Pancreas (tissue), 10 donors: ENCODE data around the gene EYA4. TPM values are rescaled to one million over a fixed set of nuclear protein-coding genes. Genes with fewer than 3 reads are reported as not detected.

Source experiments
- ATAC-seq, 4 donors: fragments of 200-7000 bp; cut with Tn5 transposase; one replicate each; pipeline versions ENCODE4 v1.8.0 to v1.9.1; 2020; ENCODE audit warnings: mild to moderate bottlenecking in 4 of 4, moderate library complexity in 4 of 4
- DNase-seq, 6 donors: peaks; one replicate each; pipeline ENCODE4 v3.0.0-alpha.2; 2020
- FAIRE-seq: peaks from 2 replicates; lab custom pipeline; 2012; peaks lifted over from hg19 to GRCh38; lab: Jason Lieb, UNC
- H3K27ac ChIP-seq, 4 donors: fragments of 200-600 bp; sonication (generic); 1 replicate in 3 of 4; 2 replicates in 1 of 4; pipeline versions ENCODE4 v1.5.0 to v1.8.0; 2020
- H3K27me3 ChIP-seq, 4 donors: fragments of 200-600 bp; one replicate each; pipeline ENCODE4 v1.8.0; 2021
- H3K36me3 ChIP-seq, 3 donors: fragments of 200-600 bp; sonication (generic) in 1 of 3; one replicate each; pipeline versions ENCODE4 v1.5.0 to v1.8.0; 2020 to 2021
- H3K4me1 ChIP-seq, 3 donors: fragments of 200-600 bp; one replicate each; pipeline ENCODE4 v1.8.0; 2021
- H3K4me3 ChIP-seq, 4 donors: fragments of 200-600 bp; sonication (generic) in 2 of 4; one replicate each; pipeline versions ENCODE4 v1.5.0 to v1.8.0; 2020 to 2021
- H3K9me3 ChIP-seq, 4 donors: fragments of 200-600 bp; one replicate each; pipeline ENCODE4 v1.8.0; 2021
- CTCF ChIP-seq, 4 donors: fragments of 200-600 bp; sonication (generic) in 3 of 4; IDR thresholded peaks; one replicate each; pipeline versions ENCODE4 v1.5.0 to v1.8.0; 2021; ENCODE audit warnings: antibody characterized with exemption in 4 of 4
- WGBS, 2 donors: extraction: QIAGEN DNeasy Blood & Tissue Kit; methylation state at CpG; one replicate each; pipeline ENCODE4 v1.1.7; 2013; 5-methylcytosine and 5-hydroxymethylcytosine counted together
- intact Hi-C, 3 donors: fragments of 100-400 bp; cut with DNase I; formaldehyde crosslinking; loops; one replicate each; pipeline versions ENCODE4 v1.11.1 to v1.14.2; 2022
- polyA plus RNA-seq, 2 donors: library from polyadenylated mRNA; stranded (reverse); fragments of 200-250 nt; gene quantifications; one replicate each; pipeline ENCODE4 v1.2.3, GENCODE V29; 2013
- total RNA-seq, 6 donors: library from RNA; stranded (reverse); fragmentation: NEBNext Ultra II Directional in 4 of 6; extraction: Animal tissue kit (Norgen Biotek cat#: 25700) in 4 of 6; gene quantifications; one replicate each; pipeline versions ENCODE4 v1.2.1 to v1.2.4, GENCODE V29; 2021 to 2023
- donor health status: healthy with polysubstance abuse.
- donor health status: DM: no; HTN: no; CAD: no; lungs with moderate emphysema.
- donor health status: DM: no; HTN: no; CAD: no.
- donor health status: control.
- donor health status: control.
- donor health status: Bipolar disorder and iron deficiency.
- donor health status: DM: yes; HTN: yes; CAD: no.
- donor health status: DM: no; HTN: no; CAD: no.
- donor health status: DM: no; HTN: no; CAD: no.
- donor health status: DM: yes; HTN: yes; CAD: no.

The EYA4 gene
- total and polyA plus RNA-seq, 8 donors, result 0.08 to 1.3 (median 0.19) TPM

GRCh38 chr6:133502441-133503335, 261.5 kb downstream of the EYA4 start:
- intact Hi-C loops, result loop anchor here in 1 of 3 donors (10.0 kb wide), 1 partner anchor 668 kb away; no protein-coding TSS in a partner anchor
- Histone ChIP-seq H3K27ac (no peak overlapping the region), H3K36me3 (no peaks in the 10 kb centered on the region), H3K27me3 (no peaks in the 10 kb centered on the region), H3K4me3 (no peak overlapping the region), H3K4me1 (peaks cover 3 to 9% (median 8%) of the 10 kb centered on the region in 3 donors), H3K9me3 (no peaks in the 10 kb centered on the region)
- WGBS, 2 donors, result 56 to 66% methylated on average over 2 of the region's 2 CpGs
- FAIRE-seq (no peak), ATAC-seq (peak in 3 of 4 donors; percentile 56 to 70 (median 60)), DNase-seq (peak in 2 of 6 donors; percentile 7 to 16)
- TF ChIP-seq CTCF (IDR thresholded peaks at IDR 0.05), result no peak

GRCh38 chr6:133503336-133503729, 262.2 kb downstream of the EYA4 start:
- no peak overlapping the region for H3K4me3 ChIP-seq
- H3K27ac ChIP-seq, result no peak overlapping the region
- no peak for DNase-seq
- no peaks in the 10 kb centered on the region for H3K9me3 ChIP-seq
- FAIRE-seq, result no peak
- H3K36me3 ChIP-seq, result no peaks in the 10 kb centered on the region
- peaks cover 3 to 9% (median 8%) of the 10 kb centered on the region in 3 donors for H3K4me1 ChIP-seq
- intact Hi-C loops, result loop anchor here in 1 of 3 donors (10.0 kb wide), 1 partner anchor 669 kb away; no protein-coding TSS in a partner anchor
- WGBS, 2 donors, result 95 to 100% methylated on average over 1 of the region's 1 CpG
- H3K27me3 ChIP-seq, result no peaks in the 10 kb centered on the region
- no peak for TF ChIP-seq CTCF (IDR thresholded peaks at IDR 0.05)
- ATAC-seq, result no peak

- no peaks in the 10 kb centered on the region for H3K9me3 ChIP-seq
- H3K27me3 ChIP-seq, result no peaks in the 10 kb centered on the region
- WGBS, 2 donors, result 90 to 94% methylated on average over 6 of the region's 6 CpGs
- DNase-seq (no peak), ATAC-seq (no peak), FAIRE-seq (no peak)
- H3K36me3 ChIP-seq, result no peaks in the 10 kb centered on the region
- no peak overlapping the region for H3K27ac ChIP-seq
- H3K4me1 ChIP-seq, result peaks cover 3 to 9% (median 8%) of the 10 kb centered on the region in 3 donors
- intact Hi-C loops, result loop anchor here in 1 of 3 donors (10.0 kb wide), 1 partner anchor 669 kb away; no protein-coding TSS in a partner anchor
- no peak for TF ChIP-seq CTCF (IDR thresholded peaks at IDR 0.05)
- H3K4me3 ChIP-seq, result no peak overlapping the region
Observed at GRCh38 chr6:133504158-133504557, 263.0 kb downstream of the EYA4 start.

- Histone ChIP-seq H3K4me3 (no peak overlapping the region), H3K9me3 (no peaks in the 10 kb centered on the region), H3K4me1 (peaks cover 3 to 9% (median 8%) of the 10 kb centered on the region in 3 donors), H3K36me3 (no peaks in the 10 kb centered on the region), H3K27me3 (no peaks in the 10 kb centered on the region), H3K27ac (no peak overlapping the region)
- FAIRE-seq, result no peak
- ATAC-seq, result no peak
- DNase-seq, result no peak
- intact Hi-C loops, result loop anchor here in 1 of 3 donors (10.0 kb wide), 1 partner anchor 670 kb away; no protein-coding TSS in a partner anchor
- TF ChIP-seq CTCF (IDR thresholded peaks at IDR 0.05), result no peak
- WGBS, 2 donors, result 76 to 81% methylated on average over 3 of the region's 3 CpGs
Observed at GRCh38 chr6:133504761-133505160, 263.6 kb downstream of the EYA4 start.
